Measurements from ENCODE around the gene PYGB.

DNA sequence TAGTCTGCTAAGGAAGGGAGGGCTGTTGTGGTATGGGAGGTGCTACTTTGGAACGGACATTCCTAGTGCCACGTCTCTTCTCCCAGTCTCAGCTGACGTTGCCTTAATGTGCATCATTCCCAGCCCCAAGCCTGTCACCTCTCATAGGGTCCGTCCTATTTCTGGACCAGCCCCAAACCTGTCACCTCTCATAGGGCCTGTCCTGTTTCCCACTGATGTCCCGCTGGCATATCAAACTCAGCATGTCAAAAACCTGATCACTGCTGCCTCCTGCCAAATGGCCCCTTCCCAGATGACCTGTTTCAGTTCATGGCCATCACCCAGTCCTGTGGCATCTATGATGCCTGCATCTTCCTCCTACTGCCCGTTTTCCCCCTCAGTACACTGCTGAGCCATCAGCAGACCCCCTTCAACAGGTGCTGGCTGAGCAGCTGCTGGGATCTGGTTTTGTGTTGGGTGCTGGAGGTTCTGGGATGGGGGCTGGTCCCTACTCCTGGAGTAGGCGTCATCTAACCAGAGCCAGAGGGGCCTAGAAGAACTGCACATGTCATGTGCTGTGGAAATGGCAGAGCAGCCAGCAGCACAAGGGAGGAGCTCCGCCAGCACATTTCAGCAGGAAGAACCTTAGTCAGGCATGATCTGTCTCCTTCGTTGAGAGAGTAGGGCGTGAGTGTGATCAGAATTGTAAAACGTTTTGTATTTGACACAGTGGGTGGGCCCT is 49.1 kb upstream of the PYGB start:
- TF ChIP-seq CTCF (IDR thresholded peaks at IDR 0.05), result no peak
- no peak for TF ChIP-seq POLR2A (IDR thresholded peaks at IDR 0.05)
- TF ChIP-seq POLR2AphosphoS5 (IDR thresholded peaks at IDR 0.05), result no peak
